GM21381 (cell line): ENCODE results near the gene SLC16A3.
"Not testable (repeated sequence)": the region's sequence is repeated elsewhere in the genome, so short reads cannot be mapped to it uniquely, and the experiment has no call there.

Source experiments
- ATAC-seq: cut with Tn5 transposase; IDR thresholded peaks from one replicate; pipeline ENCODE4 v1.9.1; 2021; ENCODE audit warnings: mild to moderate bottlenecking, moderate library complexity; ENCODE audit not compliant: unreplicated experiment

Gene SLC16A3

DNA sequence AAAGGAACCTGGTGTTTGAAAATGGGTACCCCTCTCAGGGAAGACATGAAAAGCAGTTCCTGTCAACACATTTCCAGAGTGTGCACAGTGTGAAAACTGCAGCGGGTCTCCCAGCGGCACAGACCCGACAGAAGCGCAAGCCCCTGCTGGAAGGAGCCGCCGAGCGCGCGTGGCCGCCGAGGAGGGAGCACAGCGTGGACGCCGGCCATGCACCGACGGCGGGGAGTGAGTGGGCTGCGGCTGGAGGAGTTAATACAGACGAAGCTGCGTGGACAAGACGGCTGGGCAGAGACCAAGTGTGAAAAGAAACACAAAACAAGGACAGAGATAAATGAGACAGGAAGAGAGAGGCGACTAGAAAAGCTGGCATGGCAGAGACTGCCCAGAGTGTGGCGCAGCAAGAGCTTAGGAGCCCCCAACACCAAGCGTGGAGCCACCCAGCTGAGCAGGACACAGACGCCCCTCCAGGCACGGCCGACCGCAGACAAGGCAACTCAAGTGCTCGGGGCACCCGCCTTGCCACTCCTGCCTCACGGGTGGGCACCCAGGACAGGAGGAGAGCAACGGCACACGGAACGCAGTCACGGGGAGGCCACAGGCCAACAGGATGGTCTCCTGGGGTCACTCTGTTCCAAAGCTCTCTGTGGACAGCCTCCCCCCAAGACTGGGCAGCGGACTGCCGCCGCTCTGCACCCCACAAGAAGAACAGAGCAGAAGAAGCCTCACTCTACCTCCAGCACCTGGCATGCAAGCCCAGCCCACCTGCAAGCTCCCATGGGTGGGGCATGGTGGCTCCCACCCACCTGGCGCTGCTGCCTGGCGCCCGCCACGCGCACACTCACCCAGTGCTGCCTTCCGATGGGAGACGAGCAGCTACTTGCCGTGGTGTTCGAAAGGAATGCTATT lies 16.5 kb downstream of the SLC16A3 start:
- no peak for ATAC-seq

DNA sequence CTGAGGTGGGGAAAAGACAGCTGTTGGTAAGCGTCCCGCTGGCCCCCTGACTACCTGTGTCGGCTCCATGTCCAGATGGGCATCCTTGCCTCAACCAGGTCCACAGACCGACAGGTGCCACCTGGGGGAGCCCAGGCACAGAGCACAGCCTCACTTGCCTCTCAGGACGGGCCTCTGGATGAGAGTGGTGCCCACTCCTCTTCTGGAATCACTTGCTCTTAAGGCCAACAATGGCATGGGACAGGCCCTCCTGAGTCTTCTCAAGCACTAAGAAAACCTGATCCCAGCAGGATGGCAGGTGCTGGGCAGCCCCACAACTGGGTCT lies 17.2 kb downstream of the SLC16A3 start:
- no peak for ATAC-seq

DNA sequence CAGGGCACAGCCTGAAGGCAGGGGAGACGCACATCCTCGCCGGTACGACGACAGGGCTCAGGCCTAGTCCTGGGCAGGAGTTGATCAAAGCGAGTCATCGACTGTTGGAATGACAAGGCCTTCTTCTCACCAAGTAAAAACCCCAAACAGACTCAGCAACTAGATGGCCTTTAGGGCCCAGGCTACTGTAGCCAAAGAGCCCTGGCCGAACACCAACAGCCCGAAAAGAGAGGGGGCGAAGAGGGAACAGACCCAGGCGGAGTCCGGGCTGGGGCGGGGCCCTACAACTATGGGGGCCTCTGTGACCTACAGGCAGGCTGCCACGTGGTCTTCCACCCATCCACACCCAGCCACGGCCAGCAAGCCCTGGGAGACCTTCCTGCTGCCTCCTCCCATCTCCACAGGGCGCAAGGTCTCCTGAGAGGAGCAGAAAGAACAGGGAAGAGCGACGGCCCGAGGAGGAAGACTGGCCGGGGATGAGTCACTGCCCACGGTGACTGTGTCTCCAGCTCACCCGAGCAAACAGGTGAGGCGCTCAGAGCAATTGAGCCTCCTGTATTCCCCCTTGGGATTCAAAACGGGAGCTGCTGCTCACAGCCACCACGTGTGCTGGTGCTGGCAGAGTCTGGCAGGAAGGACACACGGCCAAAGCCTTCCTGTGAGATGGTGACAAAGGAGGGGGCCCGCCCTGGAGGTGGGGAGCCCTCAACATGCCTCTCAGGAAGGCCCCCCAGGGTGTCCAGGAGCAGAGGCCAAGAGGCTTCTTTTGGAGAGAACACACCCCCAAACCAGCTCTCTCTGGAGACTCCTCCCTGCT lies 17.7 kb downstream of the SLC16A3 start:
- ATAC-seq = no peak

DNA sequence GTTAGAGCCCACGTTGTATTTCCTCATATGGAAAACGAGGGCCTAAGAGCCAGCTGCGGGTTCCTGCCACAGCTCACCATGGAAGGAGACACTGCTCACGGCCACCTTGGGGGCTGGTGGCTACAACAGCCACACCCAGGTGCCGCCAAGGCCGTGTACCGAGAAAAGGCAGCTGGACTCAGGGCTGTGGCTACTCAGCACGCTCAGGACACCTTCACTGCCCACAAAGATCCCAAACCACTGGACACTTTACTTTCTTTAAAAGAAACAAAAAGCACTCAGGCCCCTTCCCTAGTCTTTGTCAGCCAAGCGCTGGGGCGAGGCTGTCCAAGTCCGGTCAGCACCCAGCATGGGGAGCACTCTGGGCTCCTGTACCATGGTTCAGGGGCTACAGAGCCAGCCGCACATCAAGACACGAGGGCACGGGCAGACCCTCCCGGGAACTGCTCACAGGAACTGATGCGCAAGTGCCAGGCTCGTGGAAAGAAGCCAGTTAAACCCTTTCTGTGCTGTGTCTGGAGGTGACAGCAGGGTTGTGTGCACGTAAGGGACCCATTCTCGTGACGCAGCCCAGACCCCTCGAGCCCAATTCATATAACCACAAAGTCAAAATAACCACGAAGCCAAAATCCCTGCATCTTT lies 18.5 kb downstream of the SLC16A3 start:
- no peak for ATAC-seq

DNA sequence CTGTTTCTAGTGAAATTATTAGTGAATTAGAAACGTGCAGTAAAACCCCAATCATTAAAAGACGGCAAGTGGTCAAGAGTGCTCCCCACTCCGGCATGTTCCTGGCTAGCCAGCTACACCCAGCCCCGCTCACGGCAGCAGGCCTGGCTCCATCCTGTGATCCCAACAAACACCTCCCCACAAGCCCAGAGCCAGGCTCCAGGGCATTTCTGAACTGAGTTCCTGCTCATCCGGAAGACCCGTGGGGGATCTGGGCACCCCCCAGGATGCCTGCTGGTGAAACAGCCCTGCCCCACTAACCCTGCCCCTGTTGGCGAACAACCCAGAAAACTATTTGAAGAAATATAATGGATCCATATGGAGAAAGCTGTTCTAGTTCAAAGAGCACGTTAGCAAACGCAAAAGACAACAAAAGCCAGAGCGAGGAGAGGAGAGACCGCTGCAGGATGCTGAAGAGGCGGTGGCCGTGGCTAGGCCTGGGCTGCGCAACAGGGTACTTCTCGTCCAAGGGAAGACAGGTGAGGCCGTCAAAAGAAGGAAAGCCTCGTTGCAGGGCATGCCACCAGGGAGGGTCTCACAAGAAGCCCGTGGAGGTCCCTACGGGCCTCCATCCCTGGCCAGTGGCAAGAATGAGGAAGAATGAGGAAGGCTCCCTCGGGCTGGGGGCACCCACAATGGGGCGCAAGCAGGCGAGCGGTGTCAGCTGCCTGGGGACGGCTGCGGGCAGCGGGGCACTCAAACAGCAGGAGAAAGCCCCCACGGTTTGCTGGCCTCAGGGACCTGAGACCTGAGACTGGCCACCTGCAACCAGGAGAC lies 19.2 kb downstream of the SLC16A3 start:
- ATAC-seq = no peak

DNA sequence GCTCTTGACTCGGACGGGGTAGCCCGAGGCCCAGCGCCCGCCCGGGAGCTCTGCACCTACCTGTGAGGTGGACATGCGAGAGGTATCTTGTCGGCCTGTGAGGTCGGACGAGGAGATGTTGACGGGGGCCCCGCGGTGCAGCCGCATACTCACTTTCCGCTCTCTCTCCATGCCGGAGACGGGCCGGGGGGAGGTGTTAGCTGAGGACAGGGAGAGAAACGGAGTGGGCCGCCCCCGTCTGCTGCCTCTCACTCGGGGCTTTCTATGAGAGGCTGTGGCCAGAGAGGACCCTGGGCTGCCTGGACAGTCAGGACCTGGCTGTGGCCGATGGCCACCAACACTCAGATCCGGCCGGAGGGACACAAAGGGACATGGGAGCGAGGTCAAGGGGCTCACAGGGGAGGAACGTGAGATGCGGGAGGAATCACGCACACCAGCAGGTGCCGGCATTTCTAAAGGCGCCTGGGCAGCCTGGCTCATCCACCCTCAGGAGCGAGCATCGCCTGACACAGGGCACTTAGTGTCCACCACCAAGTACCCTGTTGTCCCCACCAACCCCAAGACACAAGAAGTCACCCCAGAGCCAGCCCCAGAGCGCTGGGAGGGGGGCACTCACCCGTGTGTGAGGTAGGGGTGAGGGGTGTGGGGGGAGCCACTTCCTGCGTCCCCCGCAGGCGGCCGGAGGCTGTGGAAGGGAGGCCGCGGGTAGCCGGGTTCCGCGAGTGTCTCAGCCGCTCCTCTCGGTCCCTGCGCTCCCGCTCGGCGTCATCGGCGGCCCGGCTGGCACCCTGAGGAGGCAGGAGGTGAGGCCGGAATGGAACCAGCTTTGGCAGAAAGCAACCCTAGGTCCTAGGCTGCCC lies 20.2 kb downstream of the SLC16A3 start:
- no peak for ATAC-seq

DNA sequence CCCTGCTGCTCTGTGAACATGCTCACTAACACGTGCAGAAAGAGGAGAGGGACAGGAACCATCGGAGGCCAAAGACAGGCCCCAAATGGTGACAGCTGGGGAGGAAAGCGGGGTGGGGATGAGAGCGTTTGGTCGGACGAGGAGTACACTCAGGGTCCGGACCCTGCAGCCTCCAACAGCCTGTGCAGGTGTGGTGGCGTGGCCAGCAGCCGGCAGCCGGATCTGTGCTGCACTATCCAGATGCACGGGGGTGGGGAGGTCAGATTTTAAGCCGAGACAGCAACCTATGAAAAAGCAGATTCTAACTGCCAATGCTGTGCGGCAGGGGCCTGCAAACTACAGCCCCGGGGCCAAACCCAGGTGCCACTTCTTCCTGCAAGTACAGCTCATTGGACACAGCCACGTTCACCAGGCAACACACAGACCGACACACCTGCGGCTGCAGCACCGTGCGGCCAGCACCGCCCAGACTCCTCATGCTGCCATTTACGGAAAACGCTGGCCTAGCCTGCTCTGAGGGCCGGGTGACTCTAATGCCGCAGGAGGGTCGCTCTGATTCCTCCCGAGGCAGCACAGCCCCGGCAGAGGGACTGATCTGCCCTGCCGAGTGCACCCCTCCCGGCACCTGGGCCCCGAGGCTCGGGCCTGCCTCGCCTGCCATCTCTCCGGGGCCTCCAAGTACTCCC lies 21.2 kb downstream of the SLC16A3 start:
- no peak for ATAC-seq

DNA sequence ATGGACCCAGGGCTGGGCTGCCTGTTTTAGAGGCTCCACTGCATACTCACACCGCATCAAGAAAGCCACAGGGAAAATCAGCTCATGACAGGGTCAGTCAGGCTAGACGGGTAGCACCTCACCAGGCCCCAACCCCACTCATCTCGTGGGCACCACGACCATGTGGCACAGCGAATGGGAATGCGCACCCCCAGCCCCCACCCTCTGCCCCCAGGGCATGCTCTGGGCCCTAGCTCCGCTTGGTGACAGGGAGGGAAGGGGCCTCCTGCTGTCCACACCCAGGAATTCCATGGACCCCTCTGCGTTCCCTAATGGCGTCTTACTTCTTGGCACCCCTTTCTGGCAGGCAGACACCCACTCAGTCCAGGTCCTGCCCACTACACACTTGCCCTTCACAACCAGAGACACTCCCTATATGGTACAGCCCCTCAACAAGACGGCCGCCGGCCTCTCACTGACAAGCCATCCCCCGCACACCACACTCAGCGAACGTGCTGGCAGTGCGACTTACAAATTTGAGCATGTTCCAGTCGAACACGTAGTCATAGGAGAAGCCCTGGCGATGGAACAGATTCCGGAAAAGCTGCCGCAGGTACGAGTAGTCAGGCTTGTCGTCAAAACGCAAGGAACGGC lies 22.1 kb downstream of the SLC16A3 start:
- ATAC-seq = no peak

DNA sequence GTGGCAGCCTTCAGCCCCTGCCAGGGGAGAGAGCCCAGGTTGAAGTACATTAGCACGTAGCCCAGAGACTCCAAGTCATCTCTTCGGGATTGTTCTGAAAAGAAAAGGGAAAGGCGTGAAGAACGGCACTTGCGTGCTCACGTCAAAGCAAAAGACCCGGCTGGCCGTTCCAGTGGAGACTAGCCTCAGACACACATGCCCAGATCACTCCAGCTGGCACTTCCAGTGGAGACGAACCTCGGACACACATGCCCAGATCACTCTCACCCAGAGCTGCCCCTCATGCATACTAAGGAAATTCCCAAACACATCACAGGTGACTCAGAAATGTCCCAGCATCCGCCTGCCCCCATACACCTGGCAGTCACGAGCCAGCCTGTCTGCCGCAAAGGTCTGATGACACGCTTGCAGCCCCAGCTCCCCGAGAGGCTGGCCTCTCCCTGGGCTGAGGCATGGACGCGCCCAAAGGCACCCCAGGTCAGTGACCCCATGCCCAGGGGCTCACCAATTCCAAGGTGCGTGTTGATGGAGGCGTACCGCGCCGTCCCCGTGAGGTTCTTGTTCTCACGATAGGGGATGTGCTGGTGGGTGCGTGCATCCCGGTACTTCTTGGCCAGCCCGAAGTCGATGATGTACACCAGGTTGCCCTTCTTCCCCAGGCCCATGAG lies 23.8 kb downstream of the SLC16A3 start:
- no peak for ATAC-seq

DNA sequence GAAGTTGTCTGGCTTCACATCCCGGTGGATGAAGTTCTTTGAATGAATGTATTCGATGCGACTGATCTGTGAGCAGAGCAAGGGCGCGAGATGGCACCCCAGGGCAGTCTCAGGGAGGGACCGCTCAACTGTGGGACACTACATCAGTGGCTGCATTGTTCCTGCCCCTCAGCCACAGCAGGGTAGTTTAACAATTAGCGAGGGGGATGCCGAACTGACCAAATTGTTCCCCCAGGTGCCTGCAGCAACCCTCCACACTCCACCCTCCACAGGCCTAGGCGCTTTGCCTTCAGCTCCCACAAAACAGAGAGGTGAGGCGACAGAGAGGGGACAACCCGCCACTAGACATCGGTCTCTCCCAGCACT lies 24.3 kb downstream of the SLC16A3 start:
- ATAC-seq = no peak

DNA sequence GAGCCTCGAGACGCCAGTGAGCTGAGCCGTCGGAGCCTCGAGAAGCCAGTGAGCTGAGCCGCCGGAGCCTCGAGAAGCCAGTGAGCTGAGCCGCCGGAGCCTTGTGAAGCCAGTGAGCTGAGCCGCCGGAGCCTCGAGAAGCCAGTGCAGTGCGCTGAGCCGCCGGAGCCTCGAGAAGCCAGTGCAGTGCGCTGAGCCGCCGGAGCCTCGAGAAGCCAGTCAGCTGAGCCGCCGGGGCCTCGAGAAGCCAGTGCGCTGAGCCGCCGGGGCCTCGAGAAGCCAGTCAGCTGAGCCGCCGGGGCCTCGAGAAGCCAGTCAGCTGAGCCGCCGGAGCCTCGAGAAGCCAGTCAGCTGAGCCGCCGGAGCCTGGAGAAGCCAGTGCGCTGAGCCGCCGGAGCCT lies 25.3 kb downstream of the SLC16A3 start:
- not testable (repeated sequence) for ATAC-seq

DNA sequence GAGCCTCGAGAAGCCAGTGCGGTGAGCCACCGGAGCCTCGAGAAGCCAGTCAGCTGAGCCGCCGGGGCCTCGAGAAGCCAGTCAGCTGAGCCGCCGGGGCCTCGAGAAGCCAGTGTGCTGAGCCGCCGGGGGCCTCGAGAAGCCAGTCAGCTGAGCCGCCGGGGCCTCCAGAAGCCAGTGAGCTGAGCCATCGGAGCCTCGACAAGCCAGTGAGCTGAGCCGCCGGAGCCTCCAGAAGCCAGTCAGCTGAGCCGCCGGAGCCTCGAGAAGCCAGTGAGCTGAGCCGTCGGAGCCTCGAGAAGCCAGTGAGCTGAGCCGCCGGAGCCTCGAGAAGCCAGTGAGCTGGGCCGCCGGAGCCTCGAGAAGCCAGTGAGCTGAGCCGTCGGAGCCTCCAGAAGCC lies 25.9 kb downstream of the SLC16A3 start:
- not testable (repeated sequence) for ATAC-seq

DNA sequence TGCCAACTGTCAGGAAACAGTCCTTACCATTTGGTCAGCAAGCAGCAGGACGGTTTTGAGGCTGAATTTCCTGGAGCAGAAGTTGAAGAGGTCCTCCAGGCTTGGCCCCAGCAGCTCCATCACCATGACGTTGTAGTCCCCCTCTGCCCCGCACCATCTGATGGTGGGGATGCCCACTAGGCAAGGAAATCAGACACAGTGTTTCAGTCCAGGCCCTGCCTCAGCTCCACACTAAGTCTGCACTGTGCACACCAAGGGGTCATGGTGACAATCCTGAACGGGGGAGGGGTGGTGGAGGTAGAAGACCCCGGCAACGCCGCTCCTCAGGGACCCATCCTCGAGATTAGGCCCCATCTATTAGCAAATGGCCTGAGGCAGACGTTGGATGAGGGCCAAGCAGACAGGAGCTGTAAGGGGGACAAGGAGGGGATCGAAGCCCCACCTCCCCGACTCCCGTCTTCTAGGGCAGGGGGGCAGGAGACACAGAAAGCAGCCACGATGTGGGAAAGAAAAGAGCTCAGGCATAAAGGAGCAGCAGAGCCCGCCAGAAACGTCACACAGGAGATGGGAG lies 26.6 kb downstream of the SLC16A3 start:
- no peak for ATAC-seq

DNA sequence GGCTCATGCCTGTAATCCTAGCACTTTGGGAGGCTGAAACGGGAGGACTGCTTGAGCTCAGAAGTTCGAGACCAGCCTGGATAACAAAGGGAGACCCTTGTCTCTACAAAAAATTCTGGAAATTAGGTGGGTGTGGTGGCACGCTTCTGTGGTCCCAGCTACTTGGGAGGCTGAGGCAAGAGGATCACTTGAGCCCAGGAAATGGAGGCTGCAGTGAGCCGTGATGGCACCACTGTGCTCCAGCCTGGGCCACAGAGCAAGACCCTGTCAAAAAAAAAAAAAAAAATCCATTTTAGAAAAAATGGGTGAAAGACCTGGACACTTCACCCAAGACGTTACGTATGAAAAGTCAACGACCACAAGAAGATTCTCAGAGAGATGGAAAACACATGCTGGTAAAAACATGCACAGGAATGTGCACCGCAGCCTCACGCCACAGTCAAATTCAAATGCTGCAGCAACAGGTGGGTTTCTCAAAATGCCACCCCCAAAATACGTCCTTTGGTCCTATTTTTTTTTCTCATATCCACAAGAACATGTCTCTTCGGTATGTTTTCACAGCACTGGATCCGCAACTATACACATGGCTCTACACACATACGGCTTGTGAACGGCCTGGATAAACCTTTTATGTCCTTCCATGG lies 27.5 kb downstream of the SLC16A3 start:
- no peak for ATAC-seq

DNA sequence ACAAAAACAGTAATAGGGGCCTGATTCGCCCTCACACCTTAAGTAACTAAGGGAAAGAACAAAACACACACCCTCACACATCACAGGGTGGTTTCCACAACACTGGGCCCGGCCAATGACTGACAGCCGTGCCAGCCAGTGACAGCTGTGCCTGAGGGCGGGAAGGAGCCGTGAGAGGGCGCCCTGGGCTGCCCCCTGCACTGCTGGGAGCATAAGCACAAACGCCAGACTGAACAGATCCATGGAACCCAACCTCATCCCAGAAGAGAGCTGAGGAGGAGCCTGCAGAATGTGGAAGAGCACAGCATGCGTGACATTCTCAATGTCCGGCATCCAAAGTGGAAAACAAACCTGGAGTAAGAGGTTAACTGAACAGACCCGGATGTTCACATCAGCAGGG lies 28.6 kb downstream of the SLC16A3 start:
- ATAC-seq = no peak

DNA sequence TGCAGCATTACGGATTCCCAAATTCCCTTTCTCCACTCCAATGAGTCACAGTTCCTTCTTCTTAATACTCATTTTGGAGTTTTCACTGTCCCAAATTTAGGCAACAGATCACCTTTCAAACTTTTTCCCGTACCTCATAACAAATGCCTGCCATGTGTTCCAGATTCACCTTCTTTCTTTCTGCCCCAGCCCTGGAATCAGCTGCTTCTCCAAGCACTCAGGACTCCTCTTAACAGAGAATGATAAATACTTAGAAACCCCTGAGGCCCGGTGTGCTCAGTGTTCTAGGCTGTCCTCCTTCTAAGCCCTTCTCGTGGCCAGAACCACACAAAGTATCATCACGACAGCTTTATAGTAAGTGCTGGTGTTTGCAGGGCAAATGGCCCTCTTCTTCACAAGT lies 29.7 kb downstream of the SLC16A3 start:
- no peak for ATAC-seq
